ENCODE measurements around the gene RSPRY1. TPM values are rescaled to one million over a fixed set of nuclear protein-coding genes. Genes with fewer than 3 reads are reported as not detected.

The RSPRY1 gene
- total RNA-seq, 4 donors from 2014 or later: 28.8 to 38.1 (median 32.1) TPM

DNA sequence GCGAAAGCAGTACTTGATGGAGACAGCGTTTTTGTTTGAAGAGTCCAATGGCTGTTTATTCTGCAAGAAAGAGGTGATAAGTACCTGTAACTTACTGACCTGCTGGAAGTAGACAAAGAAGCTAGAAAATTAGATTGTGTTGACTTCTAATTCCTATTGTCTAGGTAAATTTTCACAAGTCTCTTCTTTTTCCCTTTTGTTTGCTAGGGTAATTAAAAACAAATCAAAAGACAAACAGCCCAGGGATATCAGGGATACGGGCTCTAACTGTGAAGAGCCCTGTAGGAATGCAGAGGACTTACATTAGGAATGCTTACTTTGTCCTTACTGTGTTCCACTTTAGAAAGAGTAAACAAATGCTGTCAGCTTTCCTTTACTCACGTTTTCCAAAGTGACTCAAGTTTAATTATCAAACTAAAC is 7.3 kb upstream of the RSPRY1 start:
- TF ChIP-seq, protein P1, sequence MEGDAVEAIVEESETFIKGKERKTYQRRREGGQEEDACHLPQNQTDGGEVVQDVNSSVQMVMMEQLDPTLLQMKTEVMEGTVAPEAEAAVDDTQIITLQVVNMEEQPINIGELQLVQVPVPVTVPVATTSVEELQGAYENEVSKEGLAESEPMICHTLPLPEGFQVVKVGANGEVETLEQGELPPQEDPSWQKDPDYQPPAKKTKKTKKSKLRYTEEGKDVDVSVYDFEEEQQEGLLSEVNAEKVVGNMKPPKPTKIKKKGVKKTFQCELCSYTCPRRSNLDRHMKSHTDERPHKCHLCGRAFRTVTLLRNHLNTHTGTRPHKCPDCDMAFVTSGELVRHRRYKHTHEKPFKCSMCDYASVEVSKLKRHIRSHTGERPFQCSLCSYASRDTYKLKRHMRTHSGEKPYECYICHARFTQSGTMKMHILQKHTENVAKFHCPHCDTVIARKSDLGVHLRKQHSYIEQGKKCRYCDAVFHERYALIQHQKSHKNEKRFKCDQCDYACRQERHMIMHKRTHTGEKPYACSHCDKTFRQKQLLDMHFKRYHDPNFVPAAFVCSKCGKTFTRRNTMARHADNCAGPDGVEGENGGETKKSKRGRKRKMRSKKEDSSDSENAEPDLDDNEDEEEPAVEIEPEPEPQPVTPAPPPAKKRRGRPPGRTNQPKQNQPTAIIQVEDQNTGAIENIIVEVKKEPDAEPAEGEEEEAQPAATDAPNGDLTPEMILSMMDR (IDR thresholded peaks at IDR 0.05; ENCODE audit: low read depth): no peak

DNA sequence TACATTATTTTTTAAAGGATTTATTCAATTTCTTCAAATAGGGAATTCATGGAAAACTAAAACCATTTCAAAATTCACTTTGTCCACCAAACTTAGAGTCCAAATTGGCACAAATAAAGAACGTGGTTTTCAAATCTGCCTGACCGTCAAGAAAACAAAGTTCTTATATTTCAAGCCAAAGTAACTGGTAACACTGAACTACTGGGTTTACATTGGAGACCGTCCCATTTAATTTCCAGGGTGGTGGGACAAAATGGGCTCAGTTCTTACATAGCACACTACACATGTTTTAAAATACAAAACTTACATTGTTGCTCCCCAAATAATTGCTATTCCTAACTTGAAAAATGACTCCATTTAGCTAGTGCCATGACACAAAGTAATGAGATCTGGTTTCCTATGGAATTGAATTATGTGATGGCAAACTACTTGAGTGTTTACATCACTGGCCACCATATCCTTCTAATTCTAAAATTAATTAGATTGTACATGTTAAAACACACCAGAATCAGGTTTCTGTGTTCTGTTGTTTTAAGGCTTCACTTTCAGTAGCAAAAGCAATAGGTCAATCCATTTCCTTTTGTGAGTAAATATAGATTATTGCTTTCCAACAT is 6.8 kb upstream of the RSPRY1 start:
- TF ChIP-seq, protein P1 (IDR thresholded peaks at IDR 0.05; ENCODE audit: low read depth): no peak

DNA sequence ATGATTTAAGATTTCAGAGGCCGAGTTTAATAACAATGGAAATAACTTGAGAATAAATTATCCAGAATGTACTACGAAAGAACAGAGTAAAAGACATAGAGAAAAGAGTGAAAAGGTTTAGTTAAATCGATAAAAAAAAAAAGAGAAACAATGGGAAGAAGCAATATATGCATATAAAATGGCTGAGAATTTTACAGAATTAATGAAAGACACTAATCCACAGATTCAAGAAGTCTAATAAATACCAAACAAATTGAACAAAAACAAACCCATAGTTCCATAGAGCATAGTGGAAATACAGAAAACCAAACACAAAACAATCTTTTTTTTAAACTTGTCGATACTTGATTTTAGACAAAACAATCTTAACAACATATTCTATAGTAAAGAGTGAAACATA is 2.0 kb upstream of the RSPRY1 start:
- TF ChIP-seq, protein P1 (IDR thresholded peaks at IDR 0.05; ENCODE audit: low read depth): no peak

DNA sequence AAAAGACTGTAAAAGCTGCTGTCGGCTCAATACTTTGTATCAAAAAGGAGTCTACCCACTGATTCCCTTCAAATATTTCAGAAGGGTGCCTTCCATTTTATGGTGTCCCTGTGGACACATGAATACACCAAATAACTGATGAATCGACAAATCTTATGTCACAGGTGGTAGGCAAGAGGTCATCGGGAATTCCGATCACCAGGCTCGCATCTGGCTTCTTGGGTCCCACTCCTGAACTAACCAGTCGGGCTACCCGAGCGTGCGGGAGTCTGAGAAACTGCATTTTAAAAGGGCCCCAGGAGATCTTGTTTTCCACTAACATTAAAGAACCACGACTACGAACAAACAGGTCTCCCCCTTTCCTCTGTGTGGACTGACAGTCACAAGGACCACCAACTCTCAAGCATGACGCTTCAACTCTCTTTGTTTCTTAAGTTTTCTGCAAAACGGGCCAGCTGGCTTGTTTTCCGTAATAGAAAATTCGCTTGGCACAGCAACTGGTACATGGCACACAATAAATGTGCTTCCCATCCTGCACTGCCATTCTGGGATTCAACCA is 1.2 kb upstream of the RSPRY1 start:
- TF ChIP-seq, protein P1 (IDR thresholded peaks at IDR 0.05; ENCODE audit: low read depth): no peak

DNA sequence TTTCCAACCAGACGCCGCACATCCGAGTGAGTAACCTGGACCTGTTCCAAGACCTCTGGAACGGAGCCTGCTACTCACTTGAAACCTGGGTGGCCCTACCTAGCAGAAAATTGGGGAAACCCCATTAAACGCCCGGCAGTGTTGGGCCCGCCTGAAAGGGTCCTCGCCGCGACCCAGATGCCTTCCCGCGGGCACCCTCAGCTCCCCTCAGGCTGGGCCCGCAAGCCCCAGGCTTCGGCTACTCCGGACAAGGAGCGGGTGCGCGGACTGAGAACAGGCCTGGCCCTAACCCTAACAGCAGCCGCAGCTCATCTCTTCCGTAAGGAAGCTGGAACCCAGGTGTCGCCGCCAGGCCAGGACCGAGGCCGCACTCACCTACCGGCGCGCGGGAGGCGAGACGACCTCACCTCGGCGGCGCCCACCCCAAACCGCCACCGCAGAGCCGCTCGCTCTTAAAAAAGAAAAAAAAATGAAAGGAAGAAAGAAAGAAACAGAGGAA is 634 bp upstream of the RSPRY1 start:
- TF ChIP-seq, protein P1 (IDR thresholded peaks at IDR 0.05; ENCODE audit: low read depth): no peak

DNA sequence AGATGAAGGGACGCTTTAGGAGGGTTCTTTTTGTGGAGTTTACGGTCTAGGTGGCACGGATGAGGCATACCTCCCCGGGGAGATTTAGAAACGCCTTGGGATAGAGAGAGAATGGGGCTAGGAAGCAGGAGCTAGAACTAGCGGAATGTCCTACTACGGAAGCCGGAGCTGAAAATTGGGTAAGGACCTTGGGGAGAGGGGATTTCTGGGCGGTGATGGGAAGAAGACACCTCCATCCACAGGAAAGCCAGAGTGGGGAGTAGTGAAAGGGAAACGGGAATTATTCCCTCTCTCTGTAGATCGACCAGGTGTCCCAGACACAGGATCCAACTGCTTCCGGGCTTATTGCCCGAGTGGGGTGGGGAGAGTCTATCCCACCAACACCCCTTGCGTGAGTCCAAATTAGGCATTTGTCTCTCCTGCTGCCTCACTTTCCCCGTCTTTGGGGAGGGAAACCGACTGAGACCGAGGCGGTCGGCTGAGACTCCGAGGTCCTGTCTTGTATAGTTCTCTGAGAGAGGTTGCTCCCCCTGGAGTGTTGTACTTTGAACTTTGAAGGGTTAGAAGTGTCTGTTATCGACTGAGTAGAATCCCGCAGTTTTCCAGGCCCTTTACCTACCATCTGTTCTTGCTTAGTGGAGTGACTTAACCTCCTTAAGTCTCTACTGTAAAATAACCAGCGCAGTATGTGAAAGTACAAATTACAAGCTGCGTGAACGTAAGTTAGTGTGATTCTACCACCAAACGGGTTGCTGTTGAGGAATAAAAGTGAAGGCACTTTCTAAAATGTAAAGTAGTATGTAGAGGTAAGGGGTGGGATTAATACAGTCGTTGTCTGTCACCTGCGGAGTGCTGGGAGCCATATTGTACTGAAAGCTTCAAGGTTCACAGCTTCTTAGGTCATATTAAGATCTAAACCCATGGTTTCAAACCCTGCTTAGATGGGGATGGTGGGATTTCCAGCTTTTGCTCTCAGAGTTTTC is 1.0 kb downstream of the RSPRY1 start:
- TF ChIP-seq, protein P1 (IDR thresholded peaks at IDR 0.05; ENCODE audit: low read depth): no peak

DNA sequence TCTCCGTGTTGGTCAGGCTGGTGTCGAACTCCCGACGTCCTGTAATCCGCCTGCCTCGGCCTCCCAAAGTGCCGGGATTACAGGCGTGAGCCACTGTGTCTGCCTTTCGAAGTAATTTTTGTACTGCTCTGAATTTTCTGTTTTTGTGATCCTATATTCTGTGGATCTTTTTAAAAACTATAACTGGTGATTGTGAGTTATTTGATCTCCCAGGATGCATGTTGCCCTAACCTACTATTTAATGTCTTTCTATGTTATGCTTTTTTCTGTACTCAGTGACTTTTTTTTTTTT is 2.5 kb downstream of the RSPRY1 start:
- TF ChIP-seq, protein P1 (IDR thresholded peaks at IDR 0.05; ENCODE audit: low read depth): no peak

All from subcutaneous adipose tissue (tissue), 4 donors.